ENCODE data around the gene KCNA2.

KCNA2 gene

DNA sequence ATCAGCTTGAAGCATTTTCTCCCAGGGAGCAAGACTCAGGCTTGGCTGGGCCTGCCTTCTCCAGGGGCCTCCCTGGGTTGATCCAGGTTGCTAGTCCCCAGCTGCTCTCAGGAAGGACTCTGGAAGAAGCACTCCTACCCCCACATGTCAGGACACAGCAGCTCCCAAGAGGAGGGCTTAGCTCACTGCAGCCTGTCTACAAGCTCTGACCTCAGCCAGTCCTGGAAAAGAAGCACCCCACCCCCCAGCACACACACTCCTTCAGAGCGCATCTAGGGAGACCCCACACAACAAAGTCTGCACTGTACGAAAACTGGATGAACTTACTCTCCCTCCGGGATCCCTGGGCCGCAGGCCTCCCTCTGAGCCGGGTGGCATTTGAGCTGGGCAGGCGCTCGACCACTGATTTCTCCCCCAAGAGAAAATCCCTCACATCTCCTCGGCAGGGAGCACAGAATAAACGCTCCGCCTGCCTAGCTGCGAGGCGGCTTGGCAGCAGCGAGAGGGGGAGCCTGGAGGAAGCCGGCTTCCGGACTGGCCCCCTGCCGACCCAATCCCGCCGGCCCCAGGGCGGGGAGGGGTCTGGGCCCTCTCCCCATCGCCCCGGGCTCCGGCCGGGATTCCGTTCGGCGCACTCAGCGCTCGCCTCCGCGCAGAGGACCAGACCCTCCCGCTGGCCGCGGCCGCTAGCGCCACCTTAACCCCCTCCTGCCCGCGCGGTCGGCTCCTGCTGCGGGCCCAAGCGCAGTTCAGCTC is at the start of gene KCNA2:
Gene KCNA2 (minus strand): TSS at position 458 of the 756 bp plus-strand sequence. CDS start 1,576 bp downstream, outside the sequence.
- no peak for DNase-seq (ENCODE audit: low spot score)

DNA sequence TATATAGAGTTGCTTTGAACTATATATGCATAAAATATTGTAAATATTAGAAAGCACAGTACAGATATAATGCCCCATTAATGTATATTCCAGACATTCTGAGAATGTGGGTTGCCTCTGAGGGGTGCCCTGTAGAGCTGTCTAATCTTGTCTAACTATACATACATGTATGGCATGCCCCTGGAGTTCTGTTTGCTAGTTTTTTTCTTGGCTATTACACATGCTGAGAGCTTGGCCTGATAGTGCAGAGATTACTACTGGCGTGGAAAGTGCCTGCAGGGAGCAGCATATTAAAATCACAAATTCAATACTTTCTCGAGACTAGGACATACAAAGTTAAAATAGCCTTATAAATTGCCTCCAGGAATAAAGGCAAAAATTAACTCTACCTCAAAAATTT is 44.5 kb upstream of the KCNA2 start:
- no peak for DNase-seq (ENCODE audit: low spot score)

DNA sequence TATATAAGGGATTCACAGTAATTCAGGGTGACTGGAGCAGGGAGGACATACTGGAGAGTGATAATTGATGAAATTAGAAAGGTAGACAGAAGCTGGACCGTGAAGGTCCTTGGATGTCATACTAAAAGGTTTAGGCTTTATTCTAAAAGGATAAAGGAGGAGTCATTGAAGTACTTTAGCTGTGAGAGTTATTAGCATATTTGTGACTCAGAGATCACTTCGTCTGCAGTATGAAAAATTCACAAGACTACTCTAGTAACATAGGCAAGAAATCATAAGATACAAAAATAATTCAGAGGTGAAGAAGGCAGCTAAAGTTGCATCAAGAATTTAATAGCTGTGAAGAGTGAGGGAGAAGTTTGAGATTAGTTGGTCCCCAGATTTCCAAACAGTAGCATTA is 42.3 kb upstream of the KCNA2 start:
- DNase-seq (ENCODE audit: low spot score) = no peak

DNA sequence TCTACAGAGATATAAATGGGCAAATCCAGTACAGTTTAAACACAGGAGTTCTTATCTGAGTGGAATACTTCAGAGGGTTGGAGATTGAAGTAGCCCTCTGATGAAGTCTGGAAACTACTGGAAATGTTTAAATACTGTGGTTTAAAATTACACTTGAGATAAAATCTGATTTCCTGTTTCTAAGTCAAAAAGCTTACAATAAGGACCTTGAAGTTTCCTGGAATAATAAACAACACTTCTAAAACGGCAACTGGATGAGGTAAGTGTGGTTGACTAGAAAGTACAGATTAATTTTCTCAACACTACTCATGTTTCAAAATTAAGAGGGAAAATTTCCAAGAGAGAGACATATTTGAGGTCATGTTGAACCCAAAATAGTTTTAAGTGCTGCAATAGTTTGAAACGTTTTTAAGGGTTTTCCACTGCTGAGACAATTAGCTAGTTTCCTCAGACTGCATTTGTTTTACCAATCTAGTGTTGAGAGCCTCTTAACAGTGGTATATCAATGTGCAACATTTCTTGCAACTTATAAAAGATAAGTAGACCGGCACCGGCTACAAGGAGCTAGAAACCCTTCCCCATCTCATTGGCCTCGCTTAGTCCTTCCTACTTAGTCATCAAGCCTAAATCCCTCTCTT is 41.2 kb upstream of the KCNA2 start:
- DNase-seq (ENCODE audit: low spot score) = no peak

DNA sequence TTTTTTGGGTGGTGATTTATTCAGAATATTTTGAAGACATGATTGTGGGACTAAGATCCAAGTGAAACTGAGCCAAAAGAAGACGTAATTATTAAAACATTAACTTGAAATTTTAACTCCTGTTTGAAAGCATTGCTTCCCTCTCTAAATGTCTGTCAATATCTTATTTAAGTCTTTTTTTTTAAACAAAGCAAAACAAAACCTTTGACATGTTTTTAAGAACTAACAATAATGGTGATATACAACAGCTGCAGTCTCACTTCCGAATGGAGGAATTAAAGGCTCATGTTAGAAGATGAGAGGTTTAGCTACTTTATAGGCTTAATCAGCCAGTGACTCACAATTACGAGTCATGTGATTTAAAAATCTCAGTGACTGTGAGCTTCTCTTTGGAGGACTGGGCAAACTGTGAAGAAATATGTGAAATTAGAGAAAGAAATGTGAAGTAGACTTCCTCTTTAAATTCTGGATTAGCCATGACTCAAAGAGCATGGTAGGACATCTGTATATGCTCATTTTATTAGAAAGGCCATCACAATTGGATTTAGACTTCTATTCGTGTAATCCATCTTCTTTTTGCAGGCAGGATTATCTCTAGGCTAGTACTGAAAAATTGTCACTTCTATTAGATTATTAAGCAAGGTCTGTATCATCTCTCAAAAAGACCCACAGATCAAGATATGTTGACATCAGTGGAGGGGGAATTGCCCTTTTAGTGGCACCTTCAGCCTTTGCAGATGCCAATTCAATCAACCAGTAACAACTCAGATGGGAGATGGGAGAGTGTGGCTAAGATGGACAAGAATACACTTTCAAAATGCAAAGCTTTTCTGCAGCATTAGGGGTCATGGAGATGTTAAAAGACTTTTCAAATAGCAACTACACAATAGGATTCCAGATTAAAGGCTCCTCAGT is 39.9 kb upstream of the KCNA2 start:
- peak; percentile 2 for DNase-seq (ENCODE audit: low spot score)

DNA sequence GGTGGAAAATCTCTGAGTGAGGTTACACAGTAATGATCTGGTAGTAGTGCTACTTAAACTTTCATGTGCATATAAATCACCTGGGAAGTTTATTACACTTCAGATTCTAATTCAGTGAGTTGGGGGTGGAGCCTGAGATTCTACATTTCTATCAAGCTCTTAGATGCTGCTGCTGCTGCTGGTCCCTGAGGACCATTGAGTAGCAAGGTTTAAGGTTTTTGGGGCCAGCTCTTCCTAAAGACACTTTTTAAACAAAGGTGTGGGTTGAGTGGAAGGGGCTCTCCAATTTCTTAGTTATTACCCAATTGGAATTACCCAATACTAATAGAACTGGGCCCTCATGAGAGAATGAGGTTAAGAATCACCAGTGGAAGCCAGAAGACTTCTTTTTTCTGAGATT is 39.1 kb upstream of the KCNA2 start:
- no peak for DNase-seq (ENCODE audit: low spot score)

DNA sequence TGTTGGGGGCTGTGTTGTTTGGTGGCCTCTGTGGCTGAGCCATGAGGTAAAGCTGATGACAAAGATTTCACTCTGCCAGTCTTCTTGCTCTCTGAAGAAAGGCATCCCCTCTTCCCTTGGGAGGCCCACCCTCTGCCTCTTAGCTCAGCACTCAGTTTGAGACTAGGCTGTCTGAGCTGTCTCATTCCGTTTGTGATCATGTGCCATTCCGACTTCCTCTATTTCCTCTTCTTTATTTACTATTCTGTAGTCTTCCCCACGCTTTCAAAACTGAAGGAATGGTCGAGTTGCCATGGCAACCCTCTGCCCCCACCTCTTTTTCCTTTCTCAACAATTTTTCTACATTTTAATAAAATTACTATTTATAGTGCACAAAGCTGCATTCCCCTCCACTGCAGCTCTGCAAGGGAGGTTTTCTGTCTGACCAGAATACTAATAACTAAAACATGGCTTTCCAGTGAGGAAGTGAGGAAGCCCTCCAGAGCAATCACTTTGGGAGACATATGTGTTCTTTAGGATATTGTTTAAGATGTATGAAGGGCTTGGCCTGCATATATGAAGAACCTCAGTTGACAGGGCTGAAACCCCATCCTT is 37.8 kb upstream of the KCNA2 start:
- no peak for DNase-seq (ENCODE audit: low spot score)

DNA sequence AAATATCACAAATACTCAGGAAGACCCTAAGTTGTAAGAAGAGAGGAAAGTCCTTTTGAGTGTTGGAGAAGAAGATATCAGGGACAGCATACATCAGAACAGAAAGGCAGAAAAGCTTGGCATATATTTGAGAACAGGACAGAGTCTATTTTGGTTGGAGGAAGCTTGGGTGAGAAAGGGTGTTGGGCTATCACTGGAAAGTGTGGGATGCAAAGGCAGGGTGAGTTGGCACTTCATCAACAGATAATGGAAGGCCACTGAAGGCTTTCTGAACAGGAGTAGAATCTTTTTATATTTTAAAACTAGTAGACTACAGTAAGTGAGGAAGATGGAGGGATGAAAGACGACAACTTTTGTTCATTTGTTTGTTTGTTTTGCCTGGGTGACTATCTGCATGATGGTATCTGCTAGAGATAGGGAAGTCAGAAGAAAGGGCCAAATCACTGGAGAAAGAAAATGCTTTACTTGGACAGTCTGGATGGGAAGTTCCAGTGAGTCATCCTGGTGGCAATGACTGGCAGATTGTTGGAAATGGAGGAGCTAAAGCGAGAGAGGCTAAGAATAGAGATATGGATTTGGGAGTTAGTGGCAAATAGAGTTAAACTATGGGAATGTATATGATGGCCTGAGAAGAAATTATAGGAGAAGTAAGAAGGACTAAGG is 33.7 kb upstream of the KCNA2 start:
- no peak for DNase-seq (ENCODE audit: low spot score)

DNA sequence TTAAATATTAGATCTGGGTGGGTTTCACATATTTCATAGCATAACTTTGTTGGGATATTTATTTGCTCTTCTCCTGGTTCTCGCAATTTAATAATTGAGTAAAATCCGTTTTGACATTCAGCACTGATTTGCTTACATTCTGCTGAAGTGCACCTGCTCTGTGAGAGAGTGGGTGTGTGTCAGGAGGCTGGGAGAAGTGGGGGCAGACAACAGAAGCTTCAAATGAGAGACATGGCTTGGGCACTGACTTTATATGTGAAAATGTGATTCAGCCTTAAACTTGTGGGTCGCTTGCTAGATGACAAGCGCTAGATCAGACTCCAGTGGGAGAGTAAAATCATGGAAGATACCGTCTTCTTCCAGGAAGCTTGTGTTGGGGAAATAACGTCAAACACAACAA is 32.4 kb upstream of the KCNA2 start:
- no peak for DNase-seq (ENCODE audit: low spot score)

DNA sequence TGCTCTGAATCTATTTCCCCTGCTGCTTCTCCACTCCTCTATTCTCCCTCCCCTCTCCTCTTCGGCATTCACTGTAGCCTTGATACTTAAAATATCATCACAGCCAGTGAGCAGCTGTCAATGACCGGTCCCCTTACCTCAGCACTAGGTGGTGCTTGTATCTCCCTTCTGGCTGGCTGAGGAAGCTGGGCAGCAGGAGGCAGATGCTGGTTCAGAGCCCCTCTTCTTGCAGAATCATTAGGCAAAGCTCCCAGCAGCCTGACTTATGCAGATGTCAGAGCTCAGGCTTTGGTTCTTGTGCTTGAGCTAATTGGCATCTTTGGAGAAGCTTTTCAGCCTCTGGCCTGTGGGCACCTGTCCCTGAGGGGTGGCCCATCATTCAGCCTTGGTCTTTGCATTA is 31.9 kb upstream of the KCNA2 start:
- DNase-seq (ENCODE audit: low spot score) = no peak

DNA sequence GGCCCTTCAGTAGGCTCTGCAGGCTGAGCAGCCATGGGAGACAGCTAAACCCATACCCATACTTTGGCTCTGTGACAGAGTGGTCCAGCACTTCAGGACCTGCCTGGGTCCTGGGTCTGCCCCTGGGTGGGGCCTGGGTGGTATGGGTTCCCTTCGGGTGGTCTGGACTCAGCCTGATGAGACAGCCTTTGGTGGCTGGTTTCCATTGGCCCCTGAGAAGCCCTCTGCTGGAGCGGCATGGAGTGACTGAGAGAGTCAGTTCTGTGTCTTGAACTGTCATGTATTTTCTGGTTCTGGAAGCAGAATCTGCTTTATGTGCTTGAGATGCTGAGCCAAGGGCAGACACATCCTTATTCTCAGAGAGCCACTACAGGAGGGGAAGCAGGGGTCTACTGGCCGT is 31.3 kb upstream of the KCNA2 start:
- no peak for DNase-seq (ENCODE audit: low spot score)

DNA sequence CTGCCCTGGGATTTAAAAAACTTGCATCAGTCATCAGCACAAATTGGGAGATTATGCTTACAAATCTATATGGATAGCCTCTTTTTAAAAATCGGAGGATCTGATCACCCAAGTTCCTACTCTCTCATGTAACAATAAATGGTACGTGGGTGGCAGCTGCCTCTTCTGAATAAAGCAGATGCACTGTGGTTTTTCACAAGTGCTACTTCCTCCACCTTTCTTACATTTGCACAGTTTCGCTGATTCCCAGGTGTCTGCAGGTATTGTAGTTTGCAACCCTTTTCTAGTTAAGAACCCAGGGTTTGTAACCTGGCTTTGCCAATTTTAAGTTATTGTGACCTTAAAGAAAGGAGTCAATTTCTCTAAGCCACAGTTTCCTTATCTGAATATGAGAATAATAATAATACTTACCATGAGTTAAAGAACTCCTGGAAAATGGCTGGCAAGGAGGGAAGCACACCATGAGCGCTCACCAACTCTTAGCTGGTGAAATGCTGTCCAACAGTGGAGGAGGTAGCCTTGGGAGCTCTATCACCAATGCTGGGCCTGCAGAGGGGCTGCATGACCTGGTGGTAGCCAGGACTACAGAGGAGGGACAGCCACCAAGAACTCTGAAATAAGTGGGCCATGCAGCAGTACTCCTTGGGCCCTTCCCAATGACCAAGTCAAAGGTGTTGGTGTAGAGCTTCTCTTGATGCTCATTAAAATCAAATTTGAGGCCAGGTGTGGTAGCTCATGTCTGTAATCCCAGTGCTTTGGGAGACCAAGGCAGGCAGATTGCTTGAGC is 30.2 kb upstream of the KCNA2 start:
- no peak for DNase-seq (ENCODE audit: low spot score)

DNA sequence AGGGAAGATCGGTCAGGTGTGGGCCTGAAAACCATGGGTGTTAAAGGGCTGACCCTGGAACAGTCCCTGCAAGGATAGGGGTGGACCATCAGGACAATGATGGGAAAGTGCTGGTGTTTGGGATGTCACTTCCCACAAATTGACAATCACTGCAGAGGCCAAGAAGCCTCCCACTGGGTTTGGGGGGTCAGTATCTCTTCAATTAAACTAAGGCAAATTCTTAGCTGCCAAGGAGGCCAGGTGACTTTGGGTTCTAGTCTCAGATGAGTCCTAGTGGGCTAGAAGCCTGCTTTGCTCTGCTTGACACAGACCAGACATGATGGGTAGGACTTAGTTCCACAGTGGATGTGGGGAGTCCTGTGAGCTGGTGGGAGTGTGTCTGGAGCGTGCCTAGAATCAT is 29.3 kb upstream of the KCNA2 start:
- no peak for DNase-seq (ENCODE audit: low spot score)

DNA sequence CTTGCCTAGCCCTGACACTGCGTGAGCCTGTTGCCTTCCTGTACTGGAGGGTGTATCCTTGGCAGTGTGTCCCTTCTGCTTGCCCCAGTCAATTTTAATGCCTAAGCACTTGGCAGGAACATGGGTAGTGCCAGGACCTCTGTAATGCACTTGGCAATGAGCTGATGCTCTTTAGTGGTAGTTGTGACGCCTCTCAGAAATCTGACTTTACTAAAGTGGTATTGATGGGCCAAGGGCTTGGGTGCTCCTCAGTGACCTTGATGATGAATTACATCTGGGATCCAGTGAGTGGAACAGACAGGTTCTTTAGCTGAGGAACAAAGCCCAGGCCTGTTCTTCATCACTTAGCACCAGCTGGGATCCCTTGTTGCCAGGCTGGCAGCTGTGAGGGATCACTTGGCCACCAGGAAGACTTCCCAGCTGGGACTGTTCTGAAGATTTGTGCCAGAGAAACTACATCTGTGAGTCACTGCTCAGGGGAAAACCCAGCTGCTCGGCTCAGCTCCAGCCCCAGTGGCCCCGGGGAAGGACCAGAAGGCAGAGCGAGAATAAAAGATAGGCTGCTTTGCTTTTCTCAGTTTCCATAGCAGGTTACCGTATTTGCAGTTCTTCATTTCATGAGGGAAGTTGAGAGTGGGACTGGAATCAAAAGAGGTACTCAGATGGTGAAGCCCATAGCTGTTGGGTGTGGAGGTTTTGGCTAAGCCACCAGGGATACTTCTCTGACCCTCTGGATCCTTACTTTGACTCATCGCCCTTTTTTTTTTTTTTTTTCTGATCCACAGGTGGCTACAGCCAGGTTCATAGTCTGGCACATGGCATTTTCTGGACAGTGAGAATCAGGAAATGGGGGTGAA is 28.5 kb upstream of the KCNA2 start:
- no peak for DNase-seq (ENCODE audit: low spot score)

DNA sequence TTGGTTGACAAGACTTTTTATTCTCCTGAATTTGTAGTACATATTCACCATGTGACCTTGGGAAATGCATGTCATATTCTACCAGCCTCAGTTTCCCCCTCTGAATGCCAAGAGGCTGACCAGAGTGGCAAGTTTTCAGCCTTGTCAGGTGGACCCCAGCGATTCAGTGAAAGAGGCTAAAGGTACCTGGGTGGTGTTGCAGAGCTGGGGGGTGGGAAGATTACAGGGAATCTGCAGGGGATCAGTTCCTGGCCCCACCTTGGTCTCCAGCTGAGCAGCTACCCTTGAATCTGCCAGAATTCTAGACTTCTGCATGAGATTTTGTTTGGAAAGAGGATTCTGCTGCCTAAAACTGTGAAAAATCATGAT is 27.9 kb upstream of the KCNA2 start:
- DNase-seq (ENCODE audit: low spot score) = no peak

DNA sequence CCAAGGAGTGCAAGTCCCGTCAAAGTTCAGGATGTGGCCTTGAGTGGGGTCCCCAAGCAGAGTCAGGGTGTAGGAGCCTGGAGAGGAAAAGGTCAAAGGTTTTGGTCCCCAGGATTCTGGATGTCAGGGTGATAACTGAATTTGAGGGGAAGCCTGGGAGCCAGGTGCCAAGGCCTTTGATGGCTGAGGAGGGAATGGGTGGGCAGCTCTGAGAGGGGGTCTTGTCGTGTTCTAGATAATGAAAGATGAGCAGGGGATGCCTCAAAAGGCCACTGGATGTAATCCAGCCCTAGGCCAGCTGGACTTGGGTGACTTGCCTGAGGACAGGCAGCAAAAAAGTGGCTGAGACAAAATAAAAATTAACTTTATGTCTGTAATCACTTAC is 27.5 kb upstream of the KCNA2 start:
- no peak for DNase-seq (ENCODE audit: low spot score)

DNA sequence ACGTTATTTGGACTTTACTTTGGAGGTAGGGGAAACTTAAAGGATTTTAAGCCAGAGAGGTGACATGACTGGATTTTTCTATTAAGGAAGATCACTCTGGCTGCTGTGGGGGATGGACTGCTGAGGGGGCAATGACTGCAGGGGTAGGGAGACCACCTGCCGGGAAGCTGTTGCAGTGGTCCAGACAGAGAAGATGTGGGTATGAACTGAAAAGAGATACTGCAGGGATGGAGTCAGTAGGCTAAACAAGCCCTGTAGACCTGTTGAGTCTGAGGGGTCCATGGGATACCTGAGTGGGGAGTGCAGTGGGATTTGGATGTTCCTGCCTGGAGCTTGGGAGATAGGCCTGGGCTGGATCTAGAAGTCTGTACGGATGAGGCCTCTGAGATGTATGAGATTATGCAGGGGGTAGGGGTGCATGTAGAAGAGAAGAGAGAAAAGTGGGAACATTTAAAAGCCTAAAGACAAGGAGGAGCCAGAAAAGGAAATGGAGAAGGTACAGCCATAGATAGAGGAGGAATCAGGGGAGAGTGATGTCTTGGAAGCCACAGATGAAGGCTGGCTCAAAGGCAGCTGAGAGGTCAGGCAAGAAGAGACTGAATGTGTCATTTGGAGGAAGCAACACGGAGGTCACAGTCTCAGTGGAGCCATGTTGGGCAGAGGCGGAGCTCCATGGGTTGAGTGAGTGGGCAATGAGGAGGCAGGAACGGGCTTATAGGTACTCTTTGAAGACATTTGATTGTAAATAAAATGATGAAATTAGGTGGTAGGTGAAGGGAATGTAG is 25.9 kb upstream of the KCNA2 start:
- DNase-seq (ENCODE audit: low spot score) = no peak

DNA sequence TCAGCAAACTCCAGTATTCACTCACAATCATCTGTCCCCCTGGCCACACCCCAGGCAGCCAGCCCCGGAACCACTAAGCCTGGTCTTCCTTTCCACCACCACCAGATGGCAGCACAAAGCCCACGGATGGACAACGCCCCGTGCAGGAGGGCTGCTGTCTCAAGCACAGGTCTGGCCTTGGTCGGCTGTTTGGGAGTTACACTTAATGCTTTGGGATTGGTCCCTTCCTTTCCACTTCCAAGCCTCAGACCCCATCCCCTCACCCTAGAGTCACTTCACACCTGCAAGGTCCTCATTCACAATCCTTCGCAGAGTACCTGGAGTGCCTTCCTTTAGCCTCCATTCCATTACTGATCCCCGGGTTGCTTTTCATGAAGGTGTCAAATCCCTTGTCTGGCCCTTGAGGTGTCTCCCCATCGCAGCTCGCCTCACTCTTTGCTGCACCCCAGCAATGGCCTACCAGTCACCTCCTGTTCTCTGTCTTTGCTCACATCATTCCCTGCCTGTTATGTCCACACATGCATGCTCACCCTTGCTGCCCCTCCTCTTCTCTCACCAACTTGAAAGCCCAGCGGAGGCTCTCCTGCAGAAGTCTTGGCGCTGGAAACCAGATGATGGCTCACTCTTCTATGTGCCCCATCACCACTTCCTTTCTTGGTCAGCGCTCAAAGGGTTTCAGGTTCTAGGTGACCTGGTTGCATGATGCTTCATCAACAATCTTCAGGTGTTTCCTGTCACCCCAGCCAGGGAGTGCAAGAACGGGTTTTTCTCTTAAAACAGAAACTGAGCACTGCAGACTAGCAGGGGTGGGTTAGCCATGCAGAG is 24.9 kb upstream of the KCNA2 start:
- peak; percentile 69 for DNase-seq (ENCODE audit: low spot score)

All from LoVo (cell line).